Nephron progenitor cell (in vitro differentiated cells): ENCODE measurements around the gene STEAP2.

Experiments
- DNase-seq: peaks from one replicate; pipeline ENCODE4 v3.0.0; 2021
- H3K27ac Mint-ChIP-seq: 2 replicates; pipeline ENCODE4 v1.8.0; 2021; ENCODE audit warnings: mild to moderate bottlenecking, moderate library complexity, mixed read lengths
- H3K27me3 Mint-ChIP-seq: 2 replicates; pipeline ENCODE4 v1.8.0; 2021; ENCODE audit warnings: mild to moderate bottlenecking, low read depth, mixed read lengths; ENCODE audit not compliant: poor library complexity
- H3K36me3 Mint-ChIP-seq: 2 replicates; pipeline ENCODE4 v1.8.0; 2021; ENCODE audit warnings: low read depth, mixed read lengths
- H3K4me1 Mint-ChIP-seq: 2 replicates; pipeline ENCODE4 v1.8.0; 2021; ENCODE audit warnings: mixed read lengths
- H3K4me3 Mint-ChIP-seq: 2 replicates; pipeline ENCODE4 v1.8.0; 2021; ENCODE audit warnings: mild to moderate bottlenecking, moderate library complexity, mixed read lengths
- H3K9me3 Mint-ChIP-seq: 2 replicates; pipeline ENCODE4 v1.8.0; 2021; ENCODE audit warnings: mild to moderate bottlenecking, moderate library complexity, mixed read lengths
- TF ChIP-seq, protein P1 (sequence below): fragments of 200-600 bp; sonication (generic); IDR thresholded peaks from 2 replicates; pipeline ENCODE4 v1.5.0; 2021; ENCODE audit warnings: antibody characterized with exemption

Gene STEAP2

DNA sequence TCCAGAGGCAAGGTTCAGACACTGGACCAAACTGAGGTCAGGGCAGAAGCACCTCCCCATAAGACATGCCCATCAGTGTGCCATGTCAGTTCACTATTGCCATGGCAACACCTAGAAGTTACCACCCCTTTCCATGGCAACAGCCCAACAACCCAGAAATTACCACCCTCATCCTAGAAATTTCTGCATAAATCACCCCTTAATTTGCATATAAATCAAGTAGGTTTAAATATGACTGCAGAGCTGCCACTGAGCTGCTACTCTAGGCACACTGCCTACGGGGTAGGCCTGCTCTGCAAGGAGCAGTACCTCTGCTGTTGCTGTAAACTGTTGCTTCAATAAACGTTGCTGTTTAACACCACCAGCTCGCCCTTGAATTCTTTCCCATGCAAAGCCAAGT, 12.7 kb downstream of the STEAP2 start:
- TF ChIP-seq, protein P1, sequence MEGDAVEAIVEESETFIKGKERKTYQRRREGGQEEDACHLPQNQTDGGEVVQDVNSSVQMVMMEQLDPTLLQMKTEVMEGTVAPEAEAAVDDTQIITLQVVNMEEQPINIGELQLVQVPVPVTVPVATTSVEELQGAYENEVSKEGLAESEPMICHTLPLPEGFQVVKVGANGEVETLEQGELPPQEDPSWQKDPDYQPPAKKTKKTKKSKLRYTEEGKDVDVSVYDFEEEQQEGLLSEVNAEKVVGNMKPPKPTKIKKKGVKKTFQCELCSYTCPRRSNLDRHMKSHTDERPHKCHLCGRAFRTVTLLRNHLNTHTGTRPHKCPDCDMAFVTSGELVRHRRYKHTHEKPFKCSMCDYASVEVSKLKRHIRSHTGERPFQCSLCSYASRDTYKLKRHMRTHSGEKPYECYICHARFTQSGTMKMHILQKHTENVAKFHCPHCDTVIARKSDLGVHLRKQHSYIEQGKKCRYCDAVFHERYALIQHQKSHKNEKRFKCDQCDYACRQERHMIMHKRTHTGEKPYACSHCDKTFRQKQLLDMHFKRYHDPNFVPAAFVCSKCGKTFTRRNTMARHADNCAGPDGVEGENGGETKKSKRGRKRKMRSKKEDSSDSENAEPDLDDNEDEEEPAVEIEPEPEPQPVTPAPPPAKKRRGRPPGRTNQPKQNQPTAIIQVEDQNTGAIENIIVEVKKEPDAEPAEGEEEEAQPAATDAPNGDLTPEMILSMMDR, result no peak

DNA sequence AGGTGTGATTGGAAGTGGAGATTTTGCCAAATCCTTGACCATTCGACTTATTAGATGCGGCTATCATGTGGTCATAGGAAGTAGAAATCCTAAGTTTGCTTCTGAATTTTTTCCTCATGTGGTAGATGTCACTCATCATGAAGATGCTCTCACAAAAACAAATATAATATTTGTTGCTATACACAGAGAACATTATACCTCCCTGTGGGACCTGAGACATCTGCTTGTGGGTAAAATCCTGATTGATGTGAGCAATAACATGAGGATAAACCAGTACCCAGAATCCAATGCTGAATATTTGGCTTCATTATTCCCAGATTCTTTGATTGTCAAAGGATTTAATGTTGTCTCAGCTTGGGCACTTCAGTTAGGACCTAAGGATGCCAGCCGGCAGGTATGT, 13.6 kb downstream of the STEAP2 start:
- Mint-ChIP-seq H3K27ac (no peak overlapping the region), H3K4me3 (no peak overlapping the region), H3K27me3 (no peaks in the 10 kb centered on the region), H3K4me1 (peaks cover 4% of the 10 kb centered on the region), H3K9me3 (no peaks in the 10 kb centered on the region), H3K36me3 (no peaks in the 10 kb centered on the region)
- no peak for DNase-seq
- TF ChIP-seq, protein P1, result no peak

More for the DNA sequence above, 12.7 kb downstream of the STEAP2 start:
- Mint-ChIP-seq H3K36me3 (no peaks in the 10 kb centered on the region), H3K4me1 (peaks cover 4% of the 10 kb centered on the region), H3K27me3 (no peaks in the 10 kb centered on the region), H3K9me3 (no peaks in the 10 kb centered on the region), H3K27ac (no peak overlapping the region), H3K4me3 (no peak overlapping the region)
- no peak for DNase-seq

DNA sequence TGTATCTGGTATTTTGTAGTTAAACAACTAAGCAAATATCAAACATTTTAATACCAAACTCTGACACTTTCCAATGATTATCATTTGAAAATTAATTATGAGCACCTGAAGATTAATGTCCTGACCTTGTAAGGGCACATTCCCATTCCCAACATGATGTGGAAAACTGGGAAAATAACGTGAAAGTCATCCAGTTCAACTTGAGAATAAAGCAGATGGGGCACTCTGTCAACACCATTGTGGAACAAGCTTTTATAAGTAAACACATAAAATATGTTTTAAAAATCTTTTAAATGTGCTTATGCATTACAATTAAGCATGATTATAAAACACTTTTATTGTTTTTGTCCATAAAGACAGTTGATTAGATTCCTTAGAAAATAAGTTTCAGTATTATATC, 14.1 kb downstream of the STEAP2 start:
- no peaks in the 10 kb centered on the region for H3K27me3 Mint-ChIP-seq
- no peaks in the 10 kb centered on the region for H3K36me3 Mint-ChIP-seq
- H3K27ac Mint-ChIP-seq, result no peak overlapping the region
- DNase-seq, result no peak
- H3K4me3 Mint-ChIP-seq, result no peak overlapping the region
- TF ChIP-seq, protein P1, result no peak
- H3K9me3 Mint-ChIP-seq, result no peaks in the 10 kb centered on the region
- H3K4me1 Mint-ChIP-seq, result peaks cover 4% of the 10 kb centered on the region

DNA sequence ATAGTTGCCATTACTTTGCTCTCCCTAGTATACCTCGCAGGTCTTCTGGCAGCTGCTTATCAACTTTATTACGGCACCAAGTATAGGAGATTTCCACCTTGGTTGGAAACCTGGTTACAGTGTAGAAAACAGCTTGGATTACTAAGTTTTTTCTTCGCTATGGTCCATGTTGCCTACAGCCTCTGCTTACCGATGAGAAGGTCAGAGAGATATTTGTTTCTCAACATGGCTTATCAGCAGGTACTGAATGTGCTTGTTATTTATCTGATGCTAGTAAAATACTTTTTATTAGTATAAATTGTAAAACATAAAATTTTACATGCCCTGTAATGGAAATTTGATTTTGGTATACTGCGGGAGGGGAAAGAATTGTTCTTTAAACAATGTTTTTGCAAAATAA, 15.7 kb downstream of the STEAP2 start:
- no peaks in the 10 kb centered on the region for H3K27me3 Mint-ChIP-seq
- no peak overlapping the region for H3K4me3 Mint-ChIP-seq
- H3K4me1 Mint-ChIP-seq, result peaks cover 4% of the 10 kb centered on the region
- TF ChIP-seq, protein P1, result no peak
- H3K9me3 Mint-ChIP-seq, result no peaks in the 10 kb centered on the region
- no peak for DNase-seq
- no peaks in the 10 kb centered on the region for H3K36me3 Mint-ChIP-seq
- H3K27ac Mint-ChIP-seq, result no peak overlapping the region

DNA sequence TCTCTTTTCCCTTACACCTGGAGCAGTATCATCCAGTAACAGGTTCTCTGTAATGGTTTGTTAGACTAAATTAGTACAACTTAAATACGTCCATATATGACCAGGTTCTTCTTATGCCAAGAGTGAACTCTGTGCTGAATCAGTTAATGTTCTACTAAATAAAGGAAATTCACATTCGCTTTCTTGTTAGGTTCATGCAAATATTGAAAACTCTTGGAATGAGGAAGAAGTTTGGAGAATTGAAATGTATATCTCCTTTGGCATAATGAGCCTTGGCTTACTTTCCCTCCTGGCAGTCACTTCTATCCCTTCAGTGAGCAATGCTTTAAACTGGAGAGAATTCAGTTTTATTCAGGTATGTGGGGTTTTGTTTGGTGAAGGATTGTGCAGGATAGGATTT, 18.1 kb downstream of the STEAP2 start:
- TF ChIP-seq, protein P1, result no peak
- Mint-ChIP-seq H3K4me1 (no peaks in the 10 kb centered on the region), H3K4me3 (no peak overlapping the region), H3K27me3 (no peaks in the 10 kb centered on the region), H3K36me3 (no peaks in the 10 kb centered on the region), H3K27ac (no peak overlapping the region), H3K9me3 (no peaks in the 10 kb centered on the region)
- DNase-seq, result no peak

DNA sequence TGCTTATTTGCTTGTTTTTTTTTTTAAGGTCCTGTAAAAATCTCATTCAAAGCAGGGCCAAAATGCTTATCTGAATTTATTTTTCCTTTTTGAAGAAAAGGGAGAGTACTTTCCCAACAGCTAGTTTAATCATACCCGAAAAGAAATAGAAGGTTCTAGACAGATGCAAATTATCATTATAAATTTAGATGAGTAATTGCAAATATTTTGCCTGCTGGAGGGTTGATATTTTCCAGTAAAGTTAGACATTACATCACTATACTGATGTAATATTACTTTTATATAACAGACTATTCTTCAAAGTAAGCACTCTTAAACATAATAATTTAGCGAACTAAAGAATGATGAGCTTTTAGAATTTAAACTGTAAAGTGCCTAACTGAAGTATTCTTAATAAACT, 19.3 kb downstream of the STEAP2 start:
- Mint-ChIP-seq H3K36me3 (no peaks in the 10 kb centered on the region), H3K27me3 (no peaks in the 10 kb centered on the region), H3K27ac (no peak overlapping the region), H3K4me1 (no peaks in the 10 kb centered on the region), H3K4me3 (no peak overlapping the region), H3K9me3 (no peaks in the 10 kb centered on the region)
- DNase-seq, result no peak
- TF ChIP-seq, protein P1, result no peak
